Measurements from ENCODE around the gene CORO2A.

Gene CORO2A

GRCh38 chr9:98222885-98223691 is 30.7 kb upstream of the CORO2A start:
- DNase-seq (ENCODE audit: insufficient read length, low spot score) = no peak
- TF ChIP-seq POLR2AphosphoS5 (IDR thresholded peaks at IDR 0.05; ENCODE audit: low read depth, low read length) (no peak), POU2F2 (IDR thresholded peaks at IDR 0.05; ENCODE audit: low read depth, low read length) (no peak), PAX5 (IDR thresholded peaks at IDR 0.05; ENCODE audit: insufficient read depth, low read length, severe bottlenecking) (no peak), TAF1 (IDR thresholded peaks at IDR 0.05; ENCODE audit: low read depth, low read length) (no peak), SPI1 (IDR thresholded peaks at IDR 0.05; ENCODE audit: low read depth, low read length) (no peak), POLR2A (IDR thresholded peaks at IDR 0.05; ENCODE audit: low read depth, low read length) (no peak)
- FAIRE-seq = no peak

DNA sequence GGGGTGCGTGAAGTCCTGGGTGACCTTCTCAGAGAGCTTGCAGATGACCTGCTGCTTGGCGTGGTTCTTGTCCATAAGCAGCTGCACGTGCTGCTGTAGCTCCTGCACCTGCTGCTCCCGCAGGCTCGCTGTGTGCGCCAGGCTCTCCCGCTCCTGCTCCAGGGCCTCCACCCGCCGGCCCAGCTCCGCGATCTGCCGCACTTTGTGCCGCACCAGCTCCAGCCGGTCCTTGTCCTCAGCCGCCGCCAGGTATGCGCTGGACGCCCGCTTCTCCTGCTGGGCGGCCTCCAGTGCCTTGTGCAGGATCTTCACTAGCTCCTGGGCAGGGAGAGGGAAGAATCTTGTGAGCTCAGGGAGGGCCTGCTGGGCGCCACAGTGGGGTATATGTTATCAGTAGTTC is 28.5 kb upstream of the CORO2A start:
- FAIRE-seq (no peak), DNase-seq (ENCODE audit: insufficient read length, low spot score) (no peak)

DNA sequence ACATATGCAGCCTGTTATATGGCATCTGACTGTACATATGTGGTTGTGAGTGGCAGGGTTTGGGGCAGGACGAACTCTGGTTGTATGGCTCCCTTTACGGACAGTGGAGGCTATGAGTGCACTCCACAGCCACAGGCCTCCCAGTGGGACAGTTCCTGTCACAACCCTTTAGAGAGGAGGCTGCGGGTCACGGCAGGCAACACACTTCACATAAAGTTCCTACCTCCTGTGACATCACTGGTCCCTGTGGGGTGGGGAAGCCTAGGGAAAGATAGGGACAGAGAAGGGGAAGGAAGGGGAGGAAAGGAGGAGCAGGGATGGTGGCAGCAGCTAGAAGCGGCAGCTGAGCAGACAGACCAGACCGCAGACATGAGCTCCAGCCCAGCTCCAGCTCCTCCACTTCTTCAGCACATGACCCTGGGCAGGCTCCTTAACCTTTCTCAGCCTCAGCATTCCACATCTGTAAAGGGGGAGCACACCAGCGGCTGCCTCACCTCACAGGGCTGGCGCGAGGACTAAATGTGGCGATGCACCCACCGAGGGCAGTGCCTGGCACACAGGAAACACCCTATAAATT is 27.4 kb upstream of the CORO2A start:
- TF ChIP-seq PAX5 (IDR thresholded peaks at IDR 0.05; ENCODE audit: insufficient read depth, low read length, severe bottlenecking) = no peak
- TF ChIP-seq POU2F2 (IDR thresholded peaks at IDR 0.05; ENCODE audit: low read depth, low read length) = no peak
- no peak for TF ChIP-seq POLR2A (IDR thresholded peaks at IDR 0.05; ENCODE audit: low read depth, low read length)
- TF ChIP-seq POLR2AphosphoS5 (IDR thresholded peaks at IDR 0.05; ENCODE audit: low read depth, low read length) = no peak
- no peak for TF ChIP-seq TAF1 (IDR thresholded peaks at IDR 0.05; ENCODE audit: low read depth, low read length)
- no peak for TF ChIP-seq SPI1 (IDR thresholded peaks at IDR 0.05; ENCODE audit: low read depth, low read length)
- DNase-seq (ENCODE audit: insufficient read length, low spot score) = no peak
- FAIRE-seq = no peak

More for the DNA sequence above, 28.5 kb upstream of the CORO2A start:
- no peak for TF ChIP-seq SPI1 (IDR thresholded peaks at IDR 0.05; ENCODE audit: low read depth, low read length)
- TF ChIP-seq POLR2AphosphoS5 (IDR thresholded peaks at IDR 0.05; ENCODE audit: low read depth, low read length) = no peak
- no peak for TF ChIP-seq POU2F2 (IDR thresholded peaks at IDR 0.05; ENCODE audit: low read depth, low read length)
- TF ChIP-seq PAX5 (IDR thresholded peaks at IDR 0.05; ENCODE audit: insufficient read depth, low read length, severe bottlenecking) = no peak

GRCh38 chr9:98219364-98219716 is 26.9 kb upstream of the CORO2A start:
- TF ChIP-seq POLR2AphosphoS5 (IDR thresholded peaks at IDR 0.05; ENCODE audit: low read depth, low read length) (no peak), PAX5 (IDR thresholded peaks at IDR 0.05; ENCODE audit: insufficient read depth, low read length, severe bottlenecking) (no peak), POLR2A (IDR thresholded peaks at IDR 0.05; ENCODE audit: low read depth, low read length) (no peak), POU2F2 (IDR thresholded peaks at IDR 0.05; ENCODE audit: low read depth, low read length) (no peak), TAF1 (IDR thresholded peaks at IDR 0.05; ENCODE audit: low read depth, low read length) (no peak), SPI1 (IDR thresholded peaks at IDR 0.05; ENCODE audit: low read depth, low read length) (no peak)
- no peak for FAIRE-seq
- no peak for DNase-seq (ENCODE audit: insufficient read length, low spot score)

DNA sequence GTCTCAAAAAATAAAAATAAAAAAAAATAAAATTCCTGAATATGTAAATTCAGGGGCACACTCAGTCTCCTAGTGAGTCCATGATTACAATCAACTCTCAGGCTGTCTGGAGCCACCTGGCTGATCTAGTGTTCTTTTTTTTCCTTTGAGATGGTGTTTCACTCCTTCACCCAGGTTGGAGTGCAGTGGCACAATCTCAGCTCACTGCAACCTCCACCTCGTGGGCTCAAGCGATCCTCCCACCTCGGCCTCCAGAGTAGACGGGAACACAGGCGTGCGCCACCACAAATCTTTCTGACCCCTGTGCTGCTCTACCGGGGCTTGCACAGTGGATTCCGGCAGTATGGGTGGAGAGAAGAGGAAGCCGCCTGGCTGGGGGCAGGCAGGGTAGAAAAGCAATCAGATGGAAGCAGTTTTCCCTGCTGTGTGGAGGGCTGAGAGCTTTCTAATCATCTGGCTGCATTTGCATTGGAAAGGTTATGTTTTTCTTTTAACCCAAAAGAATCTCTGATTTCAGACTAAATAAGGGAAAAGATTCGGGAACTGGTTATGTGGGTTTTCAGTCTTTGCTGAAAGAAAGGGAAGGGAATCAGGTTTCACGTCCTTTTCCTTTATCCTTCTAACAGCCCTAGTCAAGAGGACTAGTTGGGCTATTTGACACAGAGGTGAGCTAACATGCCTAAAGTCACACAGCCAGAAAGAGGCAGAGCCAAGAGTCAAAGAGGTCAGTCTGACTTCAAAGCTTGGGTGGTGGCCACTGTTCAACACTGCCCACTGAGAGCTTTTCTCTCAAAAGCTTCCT is 26.3 kb upstream of the CORO2A start:
- no peak for TF ChIP-seq POLR2AphosphoS5 (IDR thresholded peaks at IDR 0.05; ENCODE audit: low read depth, low read length)
- no peak for TF ChIP-seq PAX5 (IDR thresholded peaks at IDR 0.05; ENCODE audit: insufficient read depth, low read length, severe bottlenecking)
- TF ChIP-seq TAF1 (IDR thresholded peaks at IDR 0.05; ENCODE audit: low read depth, low read length) = no peak
- no peak for TF ChIP-seq SPI1 (IDR thresholded peaks at IDR 0.05; ENCODE audit: low read depth, low read length)
- TF ChIP-seq POLR2A (IDR thresholded peaks at IDR 0.05; ENCODE audit: low read depth, low read length) = no peak
- TF ChIP-seq POU2F2 (IDR thresholded peaks at IDR 0.05; ENCODE audit: low read depth, low read length) = no peak
- DNase-seq (ENCODE audit: insufficient read length, low spot score) (no peak), FAIRE-seq (no peak)

GRCh38 chr9:98217255-98217654 is 24.8 kb upstream of the CORO2A start:
- no peak for FAIRE-seq

DNA sequence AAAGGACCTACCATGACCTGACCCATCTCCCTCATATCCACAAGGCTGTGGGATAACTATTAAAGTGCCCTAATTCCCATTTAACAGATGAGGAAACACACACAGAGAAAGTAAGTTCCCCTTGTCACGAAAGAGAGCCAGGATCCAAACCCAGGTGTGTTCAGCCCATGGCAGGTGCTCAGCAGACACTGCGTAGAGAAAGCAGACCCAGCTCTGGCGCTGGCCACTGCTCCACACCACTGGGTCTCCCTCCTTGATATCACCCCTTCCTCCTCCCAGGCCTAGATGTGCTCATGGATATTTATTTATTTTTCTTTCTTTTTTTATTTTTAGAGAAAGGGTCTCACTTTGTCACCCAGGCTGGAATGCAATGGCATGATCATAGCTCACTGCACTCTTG is 24.0 kb upstream of the CORO2A start:
- FAIRE-seq = no peak

More at GRCh38 chr9:98217255-98217654, 24.8 kb upstream of the CORO2A start:
- TF ChIP-seq POLR2A (IDR thresholded peaks at IDR 0.05; ENCODE audit: low read depth, low read length) = no peak
- TF ChIP-seq SPI1 (IDR thresholded peaks at IDR 0.05; ENCODE audit: low read depth, low read length) = 0 out of 2 replicates have a peak, but pooled peaks have one; percentile 11
- no peak for TF ChIP-seq PAX5 (IDR thresholded peaks at IDR 0.05; ENCODE audit: insufficient read depth, low read length, severe bottlenecking)
- no peak for DNase-seq (ENCODE audit: insufficient read length, low spot score)

GRCh38 chr9:98215821-98216220 is 23.4 kb upstream of the CORO2A start:
- no peak for DNase-seq (ENCODE audit: insufficient read length, low spot score)
- no peak for TF ChIP-seq POU2F2 (IDR thresholded peaks at IDR 0.05; ENCODE audit: low read depth, low read length)
- TF ChIP-seq POLR2AphosphoS5 (IDR thresholded peaks at IDR 0.05; ENCODE audit: low read depth, low read length) = no peak
- TF ChIP-seq POLR2A (IDR thresholded peaks at IDR 0.05; ENCODE audit: low read depth, low read length) = no peak
- no peak for TF ChIP-seq PAX5 (IDR thresholded peaks at IDR 0.05; ENCODE audit: insufficient read depth, low read length, severe bottlenecking)
- TF ChIP-seq SPI1 (IDR thresholded peaks at IDR 0.05; ENCODE audit: low read depth, low read length) = no peak
- FAIRE-seq = peak; percentile 57

More for the DNA sequence above, 24.0 kb upstream of the CORO2A start:
- TF ChIP-seq POLR2A (IDR thresholded peaks at IDR 0.05; ENCODE audit: low read depth, low read length) (no peak), POLR2AphosphoS5 (IDR thresholded peaks at IDR 0.05; ENCODE audit: low read depth, low read length) (no peak), TAF1 (IDR thresholded peaks at IDR 0.05; ENCODE audit: low read depth, low read length) (no peak), POU2F2 (IDR thresholded peaks at IDR 0.05; ENCODE audit: low read depth, low read length) (no peak), SPI1 (IDR thresholded peaks at IDR 0.05; ENCODE audit: low read depth, low read length) (no peak), PAX5 (IDR thresholded peaks at IDR 0.05; ENCODE audit: insufficient read depth, low read length, severe bottlenecking) (no peak)
- DNase-seq (ENCODE audit: insufficient read length, low spot score) = no peak

DNA sequence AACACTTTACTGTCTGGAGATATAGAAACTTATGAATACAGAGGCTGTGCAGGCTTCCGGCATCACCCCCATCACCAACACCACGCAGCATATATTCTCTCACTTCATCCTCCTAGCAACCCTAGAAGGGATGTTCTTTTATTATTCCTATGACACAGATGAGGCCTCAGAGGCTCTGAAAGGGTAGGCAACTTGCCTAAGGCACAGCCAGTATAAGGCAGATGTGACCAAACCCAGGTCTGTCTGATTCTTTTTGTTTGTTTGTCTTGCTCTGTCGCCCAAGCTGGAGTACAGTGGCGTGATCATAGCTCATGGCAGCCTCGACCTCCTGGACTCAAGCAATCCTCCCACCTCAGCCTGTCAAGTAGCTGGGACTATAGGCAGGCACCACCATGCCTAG is 22.8 kb upstream of the CORO2A start:
- no peak for FAIRE-seq
- no peak for TF ChIP-seq POLR2A (IDR thresholded peaks at IDR 0.05; ENCODE audit: low read depth, low read length)
- no peak for TF ChIP-seq SPI1 (IDR thresholded peaks at IDR 0.05; ENCODE audit: low read depth, low read length)
- no peak for TF ChIP-seq TAF1 (IDR thresholded peaks at IDR 0.05; ENCODE audit: low read depth, low read length)
- TF ChIP-seq POU2F2 (IDR thresholded peaks at IDR 0.05; ENCODE audit: low read depth, low read length) = no peak
- no peak for TF ChIP-seq PAX5 (IDR thresholded peaks at IDR 0.05; ENCODE audit: insufficient read depth, low read length, severe bottlenecking)
- TF ChIP-seq POLR2AphosphoS5 (IDR thresholded peaks at IDR 0.05; ENCODE audit: low read depth, low read length) = no peak
- DNase-seq (ENCODE audit: insufficient read length, low spot score) = no peak
